Fibroblast of pulmonary artery (primary cell): ENCODE results near the gene TNN.

ENCODE experiments used
- DNase-seq: peaks from one replicate; pipeline ENCODE4 v3.0.0-alpha.2; 2010; ENCODE audit warnings: low read depth
- H3K4me3 ChIP-seq: replicated peaks from 2 replicates; pipeline ENCODE4 v1.5.1; 2011; ENCODE audit warnings: low read depth, mild to moderate bottlenecking, control low read depth, low read length, moderate library complexity
- CTCF ChIP-seq: IDR thresholded peaks from 2 replicates; pipeline ENCODE4 v1.5.1; 2011; ENCODE audit warnings: mild to moderate bottlenecking, control low read depth, low read length, inconsistent platforms; ENCODE audit errors: missing control alignments

TNN gene

GRCh38 chr1:175172503-175172902 lies 104.9 kb downstream of the TNN start:
- H3K4me3 ChIP-seq: no peak overlapping the region
- no peak for TF ChIP-seq CTCF

GRCh38 chr1:175173531-175173930 lies 105.9 kb downstream of the TNN start:
- no peak for DNase-seq
- TF ChIP-seq CTCF: no peak
- no peak overlapping the region for H3K4me3 ChIP-seq

More at GRCh38 chr1:175172503-175172902, 104.9 kb downstream of the TNN start:
- DNase-seq: no peak

- H3K4me3 ChIP-seq: no peak overlapping the region
- TF ChIP-seq CTCF: no peak
- DNase-seq: no peak
Observed at GRCh38 chr1:175174309-175175102, 106.9 kb downstream of the TNN start.

- H3K4me3 ChIP-seq: no peak overlapping the region
- no peak for TF ChIP-seq CTCF
- DNase-seq: no peak
Observed at GRCh38 chr1:175176246-175176645, 108.6 kb downstream of the TNN start.

GRCh38 chr1:175178056-175178455 lies 110.4 kb downstream of the TNN start:
- DNase-seq: no peak
- TF ChIP-seq CTCF: no peak
- no peak overlapping the region for H3K4me3 ChIP-seq

- TF ChIP-seq CTCF: no peak
- DNase-seq: no peak
- H3K4me3 ChIP-seq: no peak overlapping the region
Observed at GRCh38 chr1:175178456-175178855, 110.8 kb downstream of the TNN start.
